ENCODE measurements around the gene PPIB. TPM values are rescaled to one million over a fixed set of nuclear protein-coding genes. Genes with fewer than 3 reads are reported as not detected.
"Not testable (repeated sequence)": the region's sequence is repeated elsewhere in the genome, so short reads cannot be mapped to it uniquely, and the experiment has no call there.

PPIB gene
- polyA plus RNA-seq, 3 donors = 508 to 641 (median 545) TPM

DNA sequence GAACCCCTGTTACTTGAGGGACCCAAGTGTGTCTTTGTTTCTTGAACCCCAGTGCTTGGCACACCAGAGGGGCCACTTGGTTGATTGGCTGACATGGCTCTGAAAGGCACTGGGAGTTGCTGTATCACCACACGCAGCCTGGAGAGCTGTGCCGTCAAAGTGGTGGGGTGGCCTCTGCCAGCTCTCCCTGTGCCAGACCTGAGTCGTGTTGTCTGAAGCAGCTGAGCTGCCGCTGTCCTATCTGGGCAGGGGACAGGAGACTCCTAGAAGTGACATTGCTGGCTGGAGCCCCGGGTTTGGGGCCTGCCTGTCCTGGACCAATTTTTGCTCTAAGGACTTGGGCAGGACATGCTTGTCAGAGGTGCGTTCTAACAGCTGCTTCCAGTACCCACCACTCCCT is 16.8 kb downstream of the PPIB start:
- DNase-seq = no peak

DNA sequence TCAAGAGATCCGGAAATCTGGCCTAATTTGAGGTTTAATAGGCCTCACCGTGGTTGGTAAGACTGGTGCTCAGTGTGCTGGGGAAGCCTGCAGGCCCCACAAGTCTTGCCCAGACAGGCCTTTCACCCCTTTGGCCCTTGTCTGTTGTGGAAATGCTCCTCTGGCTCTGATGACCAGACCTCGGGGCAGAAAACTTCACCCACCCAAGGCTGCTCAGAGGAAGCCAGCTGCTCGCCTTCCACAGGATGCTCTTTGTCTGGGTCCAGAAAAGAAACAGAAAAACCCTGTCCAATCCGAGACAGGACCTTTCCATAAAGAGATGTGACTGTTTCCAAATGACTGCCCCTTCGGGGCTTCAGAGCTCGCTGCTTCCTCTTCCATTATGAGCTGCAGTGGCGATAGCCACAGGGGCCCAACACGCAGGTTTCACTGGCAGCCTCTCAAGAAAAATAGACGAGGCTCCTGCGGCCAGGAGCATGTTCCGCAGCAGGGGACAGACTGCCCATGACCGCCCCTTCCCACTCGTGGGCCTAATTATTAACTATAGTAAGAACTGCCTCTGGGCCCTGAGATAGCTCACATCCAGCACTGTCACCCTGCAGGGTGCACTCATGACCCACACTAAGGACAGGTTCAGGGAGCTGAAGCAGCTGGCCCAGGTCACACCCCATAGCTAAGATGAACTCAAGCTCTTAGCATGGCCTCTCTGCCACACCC is 18.1 kb downstream of the PPIB start:
- DNase-seq = no peak

DNA sequence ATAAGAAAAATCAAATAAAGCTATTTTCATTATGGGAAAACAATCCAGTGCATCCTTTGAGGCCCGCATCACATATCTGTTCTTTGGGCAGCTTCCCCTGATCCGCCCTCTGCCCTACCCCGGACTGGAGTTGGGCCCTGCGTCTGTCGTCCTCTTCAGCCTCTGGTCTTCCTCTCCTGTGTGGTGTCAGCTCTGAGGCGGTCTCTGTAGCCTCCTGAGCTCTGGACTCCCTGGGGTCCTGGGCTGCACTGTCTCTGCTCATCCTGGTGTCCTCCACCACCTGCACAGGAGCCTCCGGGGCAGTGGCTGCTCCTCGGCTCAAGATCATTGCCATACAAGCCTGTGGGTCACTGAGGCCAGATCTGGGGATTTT is 18.6 kb downstream of the PPIB start:
- DNase-seq = no peak

GRCh38 chr15:64143276-64143675 is 19.5 kb downstream of the PPIB start:
- DNase-seq = no peak

DNA sequence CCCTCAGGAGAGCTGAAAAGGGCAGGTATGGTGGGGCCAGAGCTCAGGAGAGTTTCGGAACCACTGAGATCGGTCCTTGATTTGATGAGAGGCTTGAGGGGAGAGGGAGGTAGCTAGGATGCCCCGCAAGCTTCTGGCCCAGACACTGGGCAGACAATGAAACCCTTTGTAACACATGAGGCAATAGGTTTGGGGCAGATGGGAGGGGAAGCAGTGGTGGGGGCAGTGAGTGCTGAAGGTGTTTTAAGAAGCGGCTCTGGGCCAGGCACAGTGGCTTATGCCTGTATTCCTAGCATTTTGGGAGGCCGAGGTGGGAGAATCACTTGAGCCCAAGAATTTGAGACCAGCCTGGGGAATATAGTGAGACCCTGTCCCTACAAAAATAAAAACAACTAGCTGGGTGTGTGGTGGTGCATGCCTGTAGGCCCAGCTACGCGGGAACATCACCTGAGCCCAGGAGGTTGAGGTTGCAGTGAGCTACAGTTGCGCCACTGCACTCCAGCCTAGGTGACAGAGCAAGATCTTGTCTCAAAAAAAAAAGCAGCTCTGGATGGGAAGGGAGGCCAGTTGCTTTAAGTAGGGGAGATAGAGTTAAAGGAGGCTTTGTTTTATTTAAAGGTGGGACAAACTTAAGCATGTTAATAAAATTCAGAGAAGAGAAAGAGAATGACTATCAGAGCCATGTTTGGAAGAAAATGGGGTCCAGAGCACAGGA is 20.9 kb downstream of the PPIB start:
- no peak for DNase-seq

DNA sequence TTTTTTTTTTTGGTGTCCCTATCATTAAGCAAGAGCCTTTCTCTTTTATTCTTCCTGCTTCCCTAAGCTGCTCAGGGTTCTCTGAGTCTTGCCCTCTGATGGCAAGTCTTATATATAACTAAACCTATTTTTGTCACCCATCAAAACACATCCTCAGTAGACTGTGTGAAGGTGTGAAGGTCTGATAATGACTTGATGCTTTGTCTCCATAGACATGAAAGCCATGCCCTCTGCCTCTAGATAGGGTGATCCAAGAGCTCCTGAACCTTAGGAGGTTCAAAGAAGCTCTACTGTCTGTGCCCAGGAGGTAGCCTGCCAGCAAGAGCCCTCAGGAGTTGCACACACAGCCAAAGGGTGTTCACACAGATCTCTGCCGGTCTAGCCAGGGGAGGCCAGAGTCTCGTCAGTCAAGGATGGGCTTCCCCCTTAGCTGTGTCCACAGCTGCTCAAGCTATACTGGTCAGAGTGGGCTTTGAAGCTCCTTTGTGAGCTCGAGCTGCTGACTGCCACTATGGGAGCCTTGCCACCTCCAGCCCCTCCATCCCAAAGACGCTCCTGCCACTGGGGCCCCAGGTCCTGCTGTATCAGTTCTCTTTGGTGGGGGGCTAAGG is 24.4 kb downstream of the PPIB start:
- DNase-seq = no peak

DNA sequence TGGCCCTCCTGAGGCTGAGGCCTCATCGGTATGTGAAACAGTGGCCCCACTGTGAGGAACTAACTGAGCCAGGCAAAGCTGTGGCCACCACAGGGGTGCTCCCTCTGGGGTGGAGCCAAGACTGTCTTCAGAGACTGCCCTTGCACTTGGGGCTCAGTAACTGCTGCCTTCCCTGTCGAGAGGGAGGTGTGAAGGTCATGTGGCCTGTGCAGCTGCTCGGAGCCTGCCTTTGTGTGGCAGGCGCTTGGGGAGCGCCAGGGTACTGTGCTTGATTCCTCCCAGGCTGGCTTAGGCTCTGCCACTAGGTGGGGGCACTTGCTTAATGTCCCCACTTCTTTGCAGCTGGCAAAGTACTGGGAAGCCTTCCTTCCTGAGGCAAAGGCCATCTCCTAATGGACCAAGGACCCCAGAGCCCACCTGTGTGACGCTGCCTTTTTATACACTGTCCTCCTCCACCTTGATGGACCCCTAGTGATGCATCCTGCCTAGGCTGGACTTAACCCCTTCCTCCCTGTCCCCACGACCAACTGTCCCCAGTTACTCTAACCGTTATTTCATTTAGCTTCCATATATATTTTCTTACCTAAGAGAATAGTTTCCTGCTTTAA is 25.5 kb downstream of the PPIB start:
- DNase-seq = no peak

GRCh38 chr15:64136347-64136746 is 26.5 kb downstream of the PPIB start:
- no peak for DNase-seq

- no peak for DNase-seq
Observed at GRCh38 chr15:64134345-64134829, 28.4 kb downstream of the PPIB start.

DNA sequence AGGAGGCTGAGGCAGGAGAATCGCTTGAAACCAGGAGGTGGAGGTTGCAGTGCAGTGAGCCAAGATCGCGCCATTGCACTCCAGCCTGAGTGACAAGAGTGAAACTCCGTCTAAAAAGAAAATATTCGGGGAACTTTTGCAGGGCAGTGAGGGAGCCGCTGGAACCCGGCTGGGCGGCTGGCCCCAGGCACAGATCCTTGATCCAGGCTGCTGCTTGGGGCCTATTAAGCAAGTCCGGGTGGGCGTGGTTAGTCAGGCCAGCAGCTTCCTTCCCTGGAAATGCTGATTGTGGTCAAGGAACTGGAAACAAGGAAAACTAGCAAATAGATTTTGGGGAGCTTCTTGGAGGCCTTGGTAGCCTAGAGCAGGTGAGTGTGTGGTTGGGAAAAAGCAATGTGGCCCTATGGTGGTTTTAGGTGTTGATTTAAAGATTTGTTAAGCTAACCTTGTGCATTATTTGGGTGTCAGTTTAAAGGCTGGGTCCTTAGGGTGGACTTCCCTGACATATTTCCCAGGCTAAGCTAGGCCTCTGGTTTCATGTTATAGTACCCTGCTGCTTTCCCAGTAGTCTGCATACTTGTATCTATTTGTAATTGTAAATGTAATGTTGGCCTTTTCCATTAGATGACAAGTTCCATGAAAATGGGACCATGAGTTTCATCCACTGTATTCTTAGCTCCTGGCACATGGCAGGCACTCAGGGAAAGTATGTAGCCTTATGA is 29.0 kb downstream of the PPIB start:
- DNase-seq = no peak

- no peak for DNase-seq
Observed at GRCh38 chr15:64132217-64132616, 30.6 kb downstream of the PPIB start.

- DNase-seq = no peak
Observed at GRCh38 chr15:64131547-64131946, 31.3 kb downstream of the PPIB start.

GRCh38 chr15:64130159-64130558 is 32.7 kb downstream of the PPIB start:
- DNase-seq = no peak

DNA sequence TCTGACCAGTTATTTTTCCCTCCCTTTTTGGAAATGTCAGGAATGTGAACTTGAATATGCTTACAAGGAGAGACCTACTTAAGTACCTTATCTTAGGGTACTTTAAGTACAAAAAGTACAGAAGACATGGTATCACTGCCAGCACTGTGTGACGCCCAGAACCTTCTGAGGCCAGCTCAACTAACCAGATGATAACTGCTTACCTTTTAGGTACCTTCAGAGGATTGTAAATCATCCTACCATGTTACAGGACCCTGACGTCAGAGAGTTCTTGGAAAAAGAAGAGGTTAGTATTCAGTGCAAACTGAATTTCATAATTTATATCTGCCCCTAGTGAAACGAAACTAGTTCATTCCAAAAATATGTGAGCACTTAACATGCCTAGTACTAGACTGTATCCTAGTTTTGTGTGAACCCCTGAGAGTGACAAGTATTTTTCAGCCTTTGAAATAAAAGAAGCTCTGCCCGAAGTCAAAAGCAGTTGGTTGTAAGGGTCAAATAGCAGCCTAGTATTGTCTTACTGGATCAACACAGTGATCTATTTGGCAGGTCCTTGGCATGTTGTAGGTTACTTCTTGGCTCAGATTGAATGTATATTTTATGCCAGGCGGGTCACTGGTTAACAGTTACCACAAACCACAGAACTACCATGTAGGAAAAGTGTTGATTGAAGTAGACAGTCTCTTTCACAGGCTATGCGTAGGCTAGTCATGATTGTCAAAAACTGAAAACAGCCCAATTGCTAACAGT is 35.1 kb downstream of the PPIB start:
- DNase-seq = no peak

DNA sequence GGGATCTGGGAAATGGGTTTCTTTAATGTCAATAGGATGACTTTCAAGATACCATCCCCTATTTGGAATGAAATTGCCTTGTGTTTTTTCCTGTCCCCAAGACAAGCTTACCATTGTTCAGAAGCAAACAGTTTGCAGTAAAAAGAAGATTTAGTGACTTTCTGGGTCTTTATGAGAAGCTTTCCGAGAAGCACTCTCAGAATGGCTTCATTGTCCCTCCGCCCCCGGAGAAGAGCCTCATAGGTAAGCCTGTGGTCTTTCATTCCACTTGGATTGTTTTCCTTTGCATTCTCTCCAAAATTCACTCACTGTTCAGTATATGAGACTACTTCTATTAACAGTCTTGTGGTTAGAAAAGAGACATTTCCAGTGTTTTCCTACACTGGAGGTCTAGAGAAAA is 36.8 kb downstream of the PPIB start:
- no peak for DNase-seq

DNA sequence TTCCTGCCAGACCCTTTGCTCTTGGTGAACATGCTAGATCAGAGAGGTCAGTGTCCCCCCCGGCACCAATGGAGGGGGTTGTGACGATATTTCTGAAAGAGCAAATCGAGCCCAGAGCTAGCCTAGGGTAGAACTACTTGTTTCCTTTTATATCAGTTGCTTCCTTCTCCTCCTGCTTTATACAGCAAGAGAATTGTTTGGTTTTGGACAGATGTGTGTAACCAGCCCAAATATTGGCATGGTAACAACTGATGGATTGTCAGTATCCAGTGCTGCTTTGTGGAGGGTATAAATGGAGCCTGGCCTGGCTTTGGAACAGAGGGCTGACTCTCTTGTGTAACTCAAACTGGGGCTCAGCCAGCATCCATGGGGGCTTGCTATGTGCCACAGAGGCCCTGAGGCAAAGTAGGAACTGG is 39.9 kb downstream of the PPIB start:
- DNase-seq = no peak

GRCh38 chr15:64122444-64122843 is 40.4 kb downstream of the PPIB start:
- no peak for DNase-seq

DNA sequence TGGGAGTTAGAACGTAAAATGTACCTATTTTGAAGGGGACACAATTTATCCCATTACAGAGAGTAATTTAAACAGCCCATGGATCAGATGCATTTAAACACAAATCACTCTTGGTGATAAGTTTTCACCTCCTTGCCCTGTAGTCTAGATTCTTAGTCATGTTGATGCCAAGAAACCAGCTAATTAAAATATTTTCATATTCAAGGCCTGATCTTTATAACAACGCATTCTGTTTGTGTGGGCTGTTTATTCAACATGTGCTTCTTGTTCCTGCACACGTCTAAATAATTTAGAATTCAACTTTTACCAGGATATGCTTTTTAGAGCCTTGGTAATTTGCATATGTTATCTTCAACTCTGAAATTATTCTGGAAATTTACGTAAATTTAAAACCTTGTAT is 41.2 kb downstream of the PPIB start:
- no peak for DNase-seq

GRCh38 chr15:64120322-64120721 is 42.5 kb downstream of the PPIB start:
- DNase-seq = not testable (repeated sequence)

- no peak for DNase-seq
Observed at GRCh38 chr15:64117759-64118487, 44.9 kb downstream of the PPIB start.

GRCh38 chr15:64112904-64113303 is 49.9 kb downstream of the PPIB start:
- DNase-seq = no peak

Data from renal pelvis (tissue), 4 donors.